Ovary (tissue), 3 donors: ENCODE data around the gene PTPRJ.

Experiments used
- CTCF ChIP-seq, 3 donors: fragments of 450-650 bp in 2 of 3; fragments of 200-600 bp in 1 of 3; IDR thresholded peaks; one replicate each; pipeline versions ENCODE4 v1.5.1 to v1.8.0; 2016 to 2022; ENCODE audit warnings: antibody characterized with exemption in 3 of 3, mild to moderate bottlenecking in 1 of 3
- EP300 ChIP-seq: sonication (generic); formaldehyde crosslinking; IDR thresholded peaks from one replicate; pipeline ENCODE4 v1.6.1; 2017; ENCODE audit warnings: antibody characterized with exemption
- POLR2A ChIP-seq: fragments of 450-650 bp; IDR thresholded peaks from one replicate; pipeline ENCODE4 v1.6.1; 2017; ENCODE audit warnings: antibody characterized with exemption, mild to moderate bottlenecking, moderate library complexity
- donor health status: DM: no; HTN: no; CAD: no.

DNA sequence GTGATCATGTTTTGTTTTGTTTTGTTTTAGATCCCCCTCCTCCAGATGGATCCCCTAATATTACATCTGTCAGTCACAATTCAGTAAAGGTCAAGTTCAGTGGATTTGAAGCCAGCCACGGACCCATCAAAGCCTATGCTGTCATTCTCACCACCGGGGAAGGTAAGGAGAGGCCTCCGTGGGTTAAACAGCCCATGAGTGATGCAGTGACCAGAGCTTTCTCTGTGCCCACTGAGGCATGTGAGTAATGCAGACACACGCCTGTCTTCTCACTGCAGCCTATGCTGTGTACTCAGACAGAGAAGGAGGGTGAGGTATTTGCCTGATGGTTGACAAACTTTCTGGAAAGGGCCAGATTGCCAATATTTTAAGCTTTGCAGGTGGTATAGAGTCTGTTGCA lies 162.5 kb downstream of the PTPRJ start:
- TF ChIP-seq CTCF (IDR thresholded peaks at IDR 0.05) (no peak), POLR2A (no peak), EP300 (no peak)
